Esophagus squamous epithelium (tissue), 5 donors: ENCODE measurements around the gene MTMR4. TPM values are rescaled to one million over a fixed set of nuclear protein-coding genes. Genes with fewer than 3 reads are reported as not detected.

Experiments
- DNase-seq: peaks from one replicate; lab custom pipeline; 2025; lab: John Stamatoyannopoulos, UW
- H3K27ac ChIP-seq, 4 donors: fragments of 200-600 bp; sonication (generic); one replicate each; pipeline ENCODE4 v1.5.1; 2016 to 2019; ENCODE audit warnings: mild to moderate bottlenecking in 1 of 4
- H3K27me3 ChIP-seq, 4 donors: fragments of 200-600 bp; sonication (generic); 1 replicate in 3 of 4; 2 replicates in 1 of 4; pipeline versions ENCODE4 v1.5.1 to v1.6.0; 2017 to 2021; ENCODE audit warnings: antibody characterized with exemption in 1 of 4
- H3K36me3 ChIP-seq, 3 donors: fragments of 200-600 bp; sonication (generic); one replicate each; pipeline ENCODE4 v1.5.1; 2016 to 2019
- H3K4me1 ChIP-seq, 3 donors: fragments of 200-600 bp; sonication (generic); one replicate each; pipeline ENCODE4 v1.5.1; 2017 to 2019
- H3K4me3 ChIP-seq, 4 donors: fragments of 200-600 bp; sonication (generic); 1 replicate in 3 of 4; 2 replicates in 1 of 4; pipeline ENCODE4 v1.5.1; 2016 to 2019; ENCODE audit warnings: mild to moderate bottlenecking in 2 of 4, moderate library complexity in 1 of 4
- H3K9me3 ChIP-seq, 3 donors: fragments of 200-600 bp; sonication (generic); one replicate each; pipeline ENCODE4 v1.5.1; 2016 to 2019
- CTCF ChIP-seq, 6 experiments: fragments of 450-650 bp in 4 of 6; fragments of 200-600 bp in 2 of 6; sonication (generic) in 2 of 6; IDR thresholded peaks; one replicate each; pipeline ENCODE4 v1.5.1; 2016 to 2019; ENCODE audit warnings: antibody characterized with exemption in 6 of 6, mild to moderate bottlenecking in 4 of 6, moderate library complexity in 4 of 6
- POLR2A ChIP-seq, 4 donors: fragments of 450-650 bp; IDR thresholded peaks; one replicate each; pipeline ENCODE4 v1.6.1; 2017; ENCODE audit warnings: antibody characterized with exemption in 4 of 4, mild to moderate bottlenecking in 4 of 4, moderate library complexity in 3 of 4
- WGBS, 2 donors: methylation state at CpG; one replicate each; pipeline ENCODE4 v1.1.5; 2018; 5-methylcytosine and 5-hydroxymethylcytosine counted together
- intact Hi-C: fragments of 100-400 bp; cut with DNase I; formaldehyde crosslinking; loops from one replicate; pipeline ENCODE4 v1.15.0; 2022
- total RNA-seq, 4 donors: library from RNA; depleted of rRNA; stranded (reverse); fragments of >200 nt; gene quantifications; one replicate each; pipeline ENCODE4 v1.1.0, GENCODE V29; 2016
- donor health status: DM: yes; HTN: yes; CAD: no.

Gene MTMR4
- total RNA-seq, 4 donors from 2014 or later = 21.7 to 34.5 (median 28.0) TPM

- H3K27me3 ChIP-seq = peaks cover 0 to 12% (median 0%) of the 10 kb centered on the region in 4 donors
- TF ChIP-seq CTCF (IDR thresholded peaks at IDR 0.05) = peak in 2 of 6 experiments; percentile 7 to 28
- no peak for TF ChIP-seq POLR2A (IDR thresholded peaks at IDR 0.05)
- no peak overlapping the region for H3K27ac ChIP-seq
- no peaks in the 10 kb centered on the region for H3K4me1 ChIP-seq
- DNase-seq = no peak
- H3K36me3 ChIP-seq = no peaks in the 10 kb centered on the region
- intact Hi-C loops = no loop called here
- 89 to 100% methylated on average over 2 of the region's 2 CpGs for WGBS, 2 donors
- no peak overlapping the region for H3K4me3 ChIP-seq
- no peaks in the 10 kb centered on the region for H3K9me3 ChIP-seq
Observed at GRCh38 chr17:58541249-58541648, 26.8 kb upstream of the MTMR4 start.

GRCh38 chr17:58539698-58540097 lies 25.3 kb upstream of the MTMR4 start:
- Histone ChIP-seq H3K27ac (no peak overlapping the region), H3K9me3 (no peaks in the 10 kb centered on the region), H3K4me3 (no peak overlapping the region), H3K4me1 (no peaks in the 10 kb centered on the region), H3K27me3 (peaks cover 0 to 12% (median 0%) of the 10 kb centered on the region in 4 donors), H3K36me3 (no peaks in the 10 kb centered on the region)
- no peak for DNase-seq
- intact Hi-C loops = no loop called here
- TF ChIP-seq CTCF (IDR thresholded peaks at IDR 0.05) = no peak
- no peak for TF ChIP-seq POLR2A (IDR thresholded peaks at IDR 0.05)

GRCh38 chr17:58538811-58539409 lies 24.5 kb upstream of the MTMR4 start:
- Histone ChIP-seq H3K9me3 (no peaks in the 10 kb centered on the region), H3K27ac (no peak overlapping the region), H3K27me3 (peaks cover 0 to 12% (median 0%) of the 10 kb centered on the region in 4 donors), H3K4me3 (no peak overlapping the region), H3K4me1 (no peaks in the 10 kb centered on the region), H3K36me3 (no peaks in the 10 kb centered on the region)
- TF ChIP-seq CTCF (IDR thresholded peaks at IDR 0.05) = no peak
- TF ChIP-seq POLR2A (IDR thresholded peaks at IDR 0.05) = no peak
- no peak for DNase-seq
- intact Hi-C loops = no loop called here
- 50 to 65% methylated on average over 2 to 4 of the region's 6 CpGs for WGBS, 2 donors

DNA sequence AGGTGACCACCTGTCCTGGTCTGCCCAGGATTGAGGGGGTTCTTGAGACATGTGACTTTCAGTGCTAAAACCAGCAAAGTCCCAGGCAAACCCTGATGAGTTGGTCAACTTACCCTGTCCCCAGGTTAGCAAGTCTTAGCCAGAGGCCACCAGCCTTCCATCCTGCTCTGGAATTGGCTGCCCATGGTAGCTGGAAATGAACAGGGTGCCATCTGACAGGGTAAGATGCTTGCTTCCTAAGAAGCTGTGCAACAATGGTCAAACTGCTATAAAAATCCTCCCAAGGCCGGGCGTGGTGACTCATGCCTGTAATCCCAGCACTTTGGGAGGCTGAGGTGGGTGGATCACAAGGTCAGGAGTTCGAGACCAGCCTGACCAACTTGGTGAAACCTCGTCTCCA lies 22.8 kb upstream of the MTMR4 start:
- Histone ChIP-seq H3K27ac (no peak overlapping the region), H3K4me1 (peaks cover 1 to 9% (median 4%) of the 10 kb centered on the region in 3 donors), H3K27me3 (peaks cover 0 to 12% (median 0%) of the 10 kb centered on the region in 4 donors), H3K4me3 (no peak overlapping the region), H3K9me3 (no peaks in the 10 kb centered on the region), H3K36me3 (no peaks in the 10 kb centered on the region)
- no CpG with 5 or more reads among the region's 4 CpGs for WGBS, 2 donors
- intact Hi-C loops = no loop called here
- TF ChIP-seq CTCF (IDR thresholded peaks at IDR 0.05) (no peak), POLR2A (IDR thresholded peaks at IDR 0.05) (no peak)
- no peak for DNase-seq

DNA sequence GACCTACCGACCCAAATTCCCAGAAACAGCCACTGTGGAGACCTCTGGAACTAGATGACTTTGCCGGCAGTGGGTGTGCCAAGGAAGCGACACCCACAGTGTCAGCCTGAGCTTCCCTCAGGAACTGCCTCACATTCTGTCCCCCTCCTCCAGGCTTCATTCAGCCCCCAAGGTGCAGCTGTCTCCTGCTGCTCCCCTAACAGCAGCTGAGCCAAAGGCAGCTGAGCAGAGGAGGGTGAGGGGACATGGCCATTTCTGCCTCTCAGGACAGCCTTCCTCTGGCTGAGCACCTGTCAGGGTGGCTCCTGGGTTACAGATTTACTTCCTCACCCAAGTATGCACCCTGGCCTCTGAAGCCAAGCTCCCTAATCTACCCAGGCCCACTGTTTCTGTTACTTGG lies 22.1 kb upstream of the MTMR4 start:
- TF ChIP-seq POLR2A (IDR thresholded peaks at IDR 0.05) = no peak
- no peak for TF ChIP-seq CTCF (IDR thresholded peaks at IDR 0.05)
- intact Hi-C loops = no loop called here
- WGBS, 2 donors = 81 to 87% methylated on average over 3 of the region's 3 CpGs

More for the DNA sequence above, 22.1 kb upstream of the MTMR4 start:
- Histone ChIP-seq H3K9me3 (no peaks in the 10 kb centered on the region), H3K4me1 (peaks cover 4 to 15% (median 7%) of the 10 kb centered on the region in 3 donors), H3K4me3 (no peak overlapping the region), H3K27me3 (peaks cover 0 to 13% (median 0%) of the 10 kb centered on the region in 4 donors), H3K27ac (no peak overlapping the region), H3K36me3 (no peaks in the 10 kb centered on the region)
- no peak for DNase-seq
